Coronary artery (tissue), 2 donors: Measurements from ENCODE around the gene SRL.
"Not testable (repeated sequence)": the region's sequence is repeated elsewhere in the genome, so short reads cannot be mapped to it uniquely, and the experiment has no call there.

Experiments
- DNase-seq: peaks from one replicate; pipeline ENCODE4 v3.0.0-alpha.2; 2017; ENCODE audit warnings: low spot score
- H3K27ac ChIP-seq, 2 donors: fragments of 200-600 bp; sonication (generic); one replicate each; pipeline ENCODE4 v1.5.1; 2016 to 2019
- H3K4me3 ChIP-seq: fragments of 200-600 bp; sonication (generic); 2 replicates; pipeline ENCODE4 v1.5.1; 2016; ENCODE audit warnings: mild to moderate bottlenecking, moderate library complexity
- CTCF ChIP-seq: fragments of 200-600 bp; sonication (generic); IDR thresholded peaks from one replicate; pipeline ENCODE4 v1.5.1; 2019; ENCODE audit warnings: antibody characterized with exemption

Gene SRL

GRCh38 chr16:4166821-4167220 is 75.1 kb downstream of the SRL start:
- H3K27ac ChIP-seq = no peak overlapping the region
- no peak for TF ChIP-seq CTCF
- H3K4me3 ChIP-seq = no peak overlapping the region
- DNase-seq = no peak

- Histone ChIP-seq H3K27ac (no peak overlapping the region), H3K4me3 (no peak overlapping the region)
- TF ChIP-seq CTCF = no peak
- no peak for DNase-seq
Observed at GRCh38 chr16:4160658-4161430, 81.0 kb downstream of the SRL start.

- Histone ChIP-seq H3K4me3 (no peak overlapping the region), H3K27ac (no peak overlapping the region)
- TF ChIP-seq CTCF = no peak
- DNase-seq = no peak
Observed at GRCh38 chr16:4159726-4160125, 82.2 kb downstream of the SRL start.

GRCh38 chr16:4158143-4159093 is 83.5 kb downstream of the SRL start:
- DNase-seq = no peak
- TF ChIP-seq CTCF = no peak
- Histone ChIP-seq H3K27ac (no peak overlapping the region), H3K4me3 (no peak overlapping the region)

- no peak for DNase-seq
Observed at GRCh38 chr16:4157376-4157825, 84.5 kb downstream of the SRL start.

GRCh38 chr16:4156503-4156902 is 85.4 kb downstream of the SRL start:
- DNase-seq, H3K4me3 ChIP-seq, H3K27ac ChIP-seq: not testable (repeated sequence)

More at GRCh38 chr16:4157376-4157825, 84.5 kb downstream of the SRL start:
- TF ChIP-seq CTCF = no peak
- no peak overlapping the region for H3K4me3 ChIP-seq
- no peak overlapping the region for H3K27ac ChIP-seq

- H3K4me3 ChIP-seq, H3K27ac ChIP-seq, DNase-seq: not testable (repeated sequence)
Observed at GRCh38 chr16:4153364-4153763, 88.5 kb downstream of the SRL start.
